HFF-Myc (cell line): Measurements from ENCODE around the gene SPO11.

ENCODE experiments used
- DNase-seq: peaks from one replicate; pipeline ENCODE4 v3.0.0-alpha.2; 2011; ENCODE audit warnings: low read depth; ENCODE audit errors: extremely low read depth
- H3K4me3 ChIP-seq: replicated peaks from 2 replicates; pipeline ENCODE4 v1.5.1; 2011; ENCODE audit warnings: low read depth, mild to moderate bottlenecking, control low read depth, low read length
- CTCF ChIP-seq: IDR thresholded peaks from 2 replicates; pipeline ENCODE4 v1.5.1; 2012; ENCODE audit warnings: mild to moderate bottlenecking, low read depth, low read length, control low read depth; ENCODE audit errors: missing control alignments

The SPO11 gene

GRCh38 chr20:57287901-57288300, 41.7 kb upstream of the SPO11 start:
- DNase-seq: no peak
- no peak for TF ChIP-seq CTCF
- H3K4me3 ChIP-seq: no peak overlapping the region

GRCh38 chr20:57288651-57289277, 40.8 kb upstream of the SPO11 start:
- no peak for TF ChIP-seq CTCF
- DNase-seq: no peak
- H3K4me3 ChIP-seq: no peak overlapping the region

- no peak overlapping the region for H3K4me3 ChIP-seq
- no peak for TF ChIP-seq CTCF
- DNase-seq: no peak
Measured at GRCh38 chr20:57289391-57290177, 40.0 kb upstream of the SPO11 start.

GRCh38 chr20:57290178-57290484, 39.5 kb upstream of the SPO11 start:
- DNase-seq: no peak
- H3K4me3 ChIP-seq: no peak overlapping the region
- no peak for TF ChIP-seq CTCF

- no peak for TF ChIP-seq CTCF
- DNase-seq: no peak
- H3K4me3 ChIP-seq: no peak overlapping the region
Measured at GRCh38 chr20:57291003-57291402, 38.6 kb upstream of the SPO11 start.

- no peak overlapping the region for H3K4me3 ChIP-seq
- DNase-seq: no peak
- no peak for TF ChIP-seq CTCF
Measured at GRCh38 chr20:57291694-57292093, 37.9 kb upstream of the SPO11 start.

GRCh38 chr20:57292611-57293010, 37.0 kb upstream of the SPO11 start:
- no peak for TF ChIP-seq CTCF
- DNase-seq: no peak
- H3K4me3 ChIP-seq: no peak overlapping the region
